Chondrocyte (in vitro differentiated cells): Measurements from ENCODE around the gene CHL1. TPM values are rescaled to one million over a fixed set of nuclear protein-coding genes. Genes with fewer than 3 reads are reported as not detected.
A peak's percentile ranks its signal among the peaks of the same experiment; 100 is the strongest.

ENCODE experiments used
- DNase-seq: peaks from one replicate; pipeline ENCODE4 v3.0.0; 2021; ENCODE audit warnings: mixed read lengths, low spot score
- H3K27ac Mint-ChIP-seq: one replicate; pipeline ENCODE4 v1.8.0; 2021; ENCODE audit warnings: mild to moderate bottlenecking, moderate library complexity, mixed read lengths; ENCODE audit not compliant: unreplicated experiment
- H3K27me3 Mint-ChIP-seq: 2 replicates; pipeline ENCODE4 v1.8.0; 2021; ENCODE audit warnings: low read depth, mixed read lengths
- H3K36me3 Mint-ChIP-seq: 2 replicates; pipeline ENCODE4 v1.8.0; 2021; ENCODE audit warnings: low read depth, mixed read lengths
- H3K4me1 Mint-ChIP-seq: 2 replicates; pipeline ENCODE4 v1.8.0; 2021; ENCODE audit warnings: low read depth, mild to moderate bottlenecking, mixed read lengths
- H3K4me3 Mint-ChIP-seq: one replicate; pipeline ENCODE4 v1.8.0; 2021; ENCODE audit warnings: mild to moderate bottlenecking, moderate library complexity, mixed read lengths; ENCODE audit not compliant: unreplicated experiment
- H3K9me3 Mint-ChIP-seq: 2 replicates; pipeline ENCODE4 v1.8.0; 2021; ENCODE audit warnings: low read depth, mixed read lengths
- total RNA-seq: library from RNA; stranded (reverse); gene quantifications from 3 replicates; pipeline ENCODE4 v1.2.1, GENCODE V29; 2021
- TF ChIP-seq, protein P1 (sequence below): fragments of 200-600 bp; sonication (generic); IDR thresholded peaks from 2 replicates; pipeline ENCODE4 v1.5.0; 2021; ENCODE audit warnings: antibody characterized with exemption, mild to moderate bottlenecking, moderate library complexity

CHL1 gene
- total RNA-seq, 1 donor from 2014 or later = not detected

DNA sequence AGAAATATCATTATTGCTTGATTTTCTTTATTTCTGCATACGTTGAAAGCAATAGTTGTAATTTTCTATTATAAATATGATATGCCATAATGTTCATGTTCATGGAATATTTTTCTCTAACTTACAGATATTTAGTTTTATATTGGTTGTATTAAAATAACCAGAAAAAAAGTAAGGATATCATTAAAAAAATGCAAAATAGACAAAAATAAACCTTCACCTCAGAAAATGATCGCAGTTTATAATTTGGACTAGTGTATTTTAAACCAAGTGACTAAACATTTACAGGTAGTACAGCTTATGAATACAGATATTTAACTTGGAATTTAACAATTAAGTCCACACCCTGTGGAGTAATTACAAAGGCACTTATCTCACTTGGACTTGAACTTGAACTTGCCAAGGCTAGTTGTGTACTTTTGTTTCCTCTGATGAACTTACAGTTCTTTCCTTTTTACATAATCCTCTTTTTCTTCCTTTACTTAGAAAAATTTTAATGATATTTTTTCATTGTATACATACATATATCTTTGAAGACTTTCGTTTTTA lies 156.7 kb downstream of the CHL1 start:
- H3K27me3 Mint-ChIP-seq = peaks cover 13% of the 10 kb centered on the region
- H3K27ac Mint-ChIP-seq = no peak overlapping the region
- H3K9me3 Mint-ChIP-seq = no peaks in the 10 kb centered on the region
- no peaks in the 10 kb centered on the region for H3K4me1 Mint-ChIP-seq
- H3K4me3 Mint-ChIP-seq = no peak overlapping the region
- no peak for DNase-seq
- no peaks in the 10 kb centered on the region for H3K36me3 Mint-ChIP-seq
- TF ChIP-seq, protein P1, sequence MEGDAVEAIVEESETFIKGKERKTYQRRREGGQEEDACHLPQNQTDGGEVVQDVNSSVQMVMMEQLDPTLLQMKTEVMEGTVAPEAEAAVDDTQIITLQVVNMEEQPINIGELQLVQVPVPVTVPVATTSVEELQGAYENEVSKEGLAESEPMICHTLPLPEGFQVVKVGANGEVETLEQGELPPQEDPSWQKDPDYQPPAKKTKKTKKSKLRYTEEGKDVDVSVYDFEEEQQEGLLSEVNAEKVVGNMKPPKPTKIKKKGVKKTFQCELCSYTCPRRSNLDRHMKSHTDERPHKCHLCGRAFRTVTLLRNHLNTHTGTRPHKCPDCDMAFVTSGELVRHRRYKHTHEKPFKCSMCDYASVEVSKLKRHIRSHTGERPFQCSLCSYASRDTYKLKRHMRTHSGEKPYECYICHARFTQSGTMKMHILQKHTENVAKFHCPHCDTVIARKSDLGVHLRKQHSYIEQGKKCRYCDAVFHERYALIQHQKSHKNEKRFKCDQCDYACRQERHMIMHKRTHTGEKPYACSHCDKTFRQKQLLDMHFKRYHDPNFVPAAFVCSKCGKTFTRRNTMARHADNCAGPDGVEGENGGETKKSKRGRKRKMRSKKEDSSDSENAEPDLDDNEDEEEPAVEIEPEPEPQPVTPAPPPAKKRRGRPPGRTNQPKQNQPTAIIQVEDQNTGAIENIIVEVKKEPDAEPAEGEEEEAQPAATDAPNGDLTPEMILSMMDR = no peak

DNA sequence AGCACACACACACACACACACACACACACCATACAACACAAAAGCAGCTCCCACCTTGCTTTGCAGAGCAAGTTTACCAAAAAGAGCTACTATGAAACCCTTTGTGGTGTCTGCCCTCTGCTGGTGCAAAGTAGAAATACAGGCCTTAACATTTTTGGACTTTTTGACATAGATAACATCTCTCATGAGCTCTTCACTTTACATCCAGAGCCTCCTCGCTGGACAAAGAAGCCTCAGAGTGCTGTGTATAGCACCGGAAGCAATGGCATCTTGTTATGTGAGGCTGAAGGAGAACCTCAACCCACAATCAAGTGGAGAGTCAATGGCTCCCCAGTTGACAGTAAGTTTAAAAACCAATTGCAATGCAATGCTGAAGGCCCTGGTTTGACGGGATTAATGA lies 157.9 kb downstream of the CHL1 start:
- Mint-ChIP-seq H3K27me3 (peaks cover 10% of the 10 kb centered on the region), H3K4me1 (no peaks in the 10 kb centered on the region), H3K36me3 (no peaks in the 10 kb centered on the region), H3K27ac (no peak overlapping the region), H3K4me3 (no peak overlapping the region), H3K9me3 (no peaks in the 10 kb centered on the region)
- no peak for DNase-seq
- TF ChIP-seq, protein P1 = peak; percentile 85

DNA sequence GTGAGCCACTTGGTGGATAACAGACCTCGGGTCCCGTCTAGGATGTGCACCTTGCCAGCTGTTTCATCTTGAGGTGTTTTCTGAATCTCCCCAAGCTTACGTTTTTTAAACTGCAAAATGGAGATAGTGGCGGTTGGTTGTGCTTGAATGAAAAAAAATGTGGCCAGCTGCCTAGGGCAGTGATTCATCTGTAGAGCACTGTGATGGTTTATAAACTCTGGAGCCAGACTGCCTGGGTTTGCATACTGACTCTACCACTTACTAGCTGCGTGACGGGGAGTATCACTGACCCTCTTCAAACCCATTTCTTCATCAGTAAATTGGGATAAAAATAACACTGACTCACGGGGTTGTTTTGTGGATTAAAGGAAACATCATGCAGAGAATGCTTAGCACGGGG lies 159.1 kb downstream of the CHL1 start:
- Mint-ChIP-seq H3K27ac (no peak overlapping the region), H3K27me3 (peaks cover 10% of the 10 kb centered on the region), H3K9me3 (no peaks in the 10 kb centered on the region), H3K36me3 (no peaks in the 10 kb centered on the region), H3K4me3 (no peak overlapping the region), H3K4me1 (no peaks in the 10 kb centered on the region)
- TF ChIP-seq, protein P1 = no peak
- DNase-seq = no peak

DNA sequence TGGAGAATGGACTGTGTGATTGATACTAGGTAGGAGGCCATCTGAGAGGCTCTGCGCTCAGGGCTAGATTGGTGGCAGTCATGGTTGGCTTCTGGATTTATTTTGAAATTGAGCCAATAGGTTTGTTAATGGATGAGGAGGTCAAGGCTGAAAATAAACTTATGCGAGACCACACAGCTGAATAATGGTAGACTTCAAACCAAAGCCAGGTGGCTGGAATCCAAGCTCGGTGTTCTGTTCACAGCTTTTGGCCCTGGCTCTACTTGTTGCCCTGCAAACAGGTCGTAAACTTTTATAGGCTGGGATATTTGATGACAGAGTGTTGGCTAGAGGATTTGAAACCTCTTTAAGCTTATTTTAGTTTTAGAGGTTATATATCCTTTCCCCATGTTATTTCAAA lies 160.4 kb downstream of the CHL1 start:
- Mint-ChIP-seq H3K27me3 (peaks cover 4% of the 10 kb centered on the region), H3K4me3 (no peak overlapping the region), H3K4me1 (no peaks in the 10 kb centered on the region), H3K9me3 (no peaks in the 10 kb centered on the region), H3K27ac (no peak overlapping the region), H3K36me3 (no peaks in the 10 kb centered on the region)
- TF ChIP-seq, protein P1 = no peak
- DNase-seq = no peak

DNA sequence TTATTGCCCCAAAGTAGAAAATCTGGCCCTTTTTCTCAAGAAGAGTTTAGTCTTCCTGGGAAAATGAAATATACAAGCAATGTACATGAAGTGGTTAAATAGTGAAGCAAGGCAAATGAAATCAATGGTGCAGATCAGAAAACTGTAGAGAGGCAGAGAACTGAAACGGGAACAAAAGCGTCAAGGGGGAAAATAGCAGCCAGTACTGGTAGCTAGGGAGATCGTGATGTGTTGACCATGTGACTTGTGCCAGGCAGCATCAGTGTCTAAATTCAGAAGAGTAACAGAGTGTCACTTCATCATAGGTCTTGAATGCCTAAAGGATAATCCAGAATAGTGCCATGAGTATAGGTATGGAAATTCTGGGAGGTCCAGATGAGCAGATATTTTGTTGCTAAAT lies 163.1 kb downstream of the CHL1 start:
- H3K27ac Mint-ChIP-seq = no peak overlapping the region
- no peaks in the 10 kb centered on the region for H3K4me1 Mint-ChIP-seq
- TF ChIP-seq, protein P1 = no peak
- no peaks in the 10 kb centered on the region for H3K9me3 Mint-ChIP-seq
- no peaks in the 10 kb centered on the region for H3K27me3 Mint-ChIP-seq
- no peak overlapping the region for H3K4me3 Mint-ChIP-seq
- no peaks in the 10 kb centered on the region for H3K36me3 Mint-ChIP-seq
- DNase-seq = no peak
